SKM-1 treated with dmso at 0.1 percent for 144 hours (cell line): Measurements from ENCODE around the gene FHIT.
"Not testable (repeated sequence)": the region's sequence is repeated elsewhere in the genome, so short reads cannot be mapped to it uniquely, and the experiment has no call there.

ENCODE experiments used
- DNase-seq: peaks from one replicate; lab custom pipeline; 2025; ENCODE audit not compliant: unreplicated experiment; lab: John Stamatoyannopoulos, UW

Gene FHIT

GRCh38 chr3:61065451-61066011 is 185.7 kb downstream of the FHIT start:
- no peak for DNase-seq

DNA sequence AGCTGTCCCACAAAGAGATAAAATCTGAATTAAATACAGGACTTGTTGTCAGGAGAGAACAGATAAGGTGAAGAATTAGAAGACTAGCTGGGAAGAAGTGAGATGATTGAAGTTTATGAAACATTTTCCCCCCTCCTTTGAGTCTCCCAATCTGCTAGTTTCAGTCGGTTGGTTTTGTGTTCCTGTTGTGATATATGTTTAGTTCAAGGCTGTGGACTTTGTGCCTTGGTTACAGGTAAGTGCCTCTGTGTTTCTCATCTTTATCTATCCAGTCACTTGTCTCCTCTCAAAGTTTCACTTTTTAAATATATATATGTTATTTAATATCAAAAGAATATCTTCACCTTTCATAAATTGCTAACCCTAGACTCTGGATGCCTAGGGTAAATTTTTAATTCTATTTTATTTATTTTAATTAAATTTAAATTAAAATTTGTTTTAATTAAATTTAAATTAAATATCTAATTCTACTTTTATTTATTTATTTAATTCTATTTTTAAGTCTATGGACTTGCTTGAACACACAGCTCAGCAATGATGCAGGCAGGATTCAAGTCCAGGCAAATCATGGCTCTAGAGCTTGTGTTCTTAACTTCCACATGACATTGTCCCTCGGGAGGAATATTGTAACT is 190.0 kb downstream of the FHIT start:
- DNase-seq, result no peak

- no peak for DNase-seq
Observed at GRCh38 chr3:61060411-61060861, 190.8 kb downstream of the FHIT start.

GRCh38 chr3:61058836-61059235 is 192.4 kb downstream of the FHIT start:
- DNase-seq, result no peak

DNA sequence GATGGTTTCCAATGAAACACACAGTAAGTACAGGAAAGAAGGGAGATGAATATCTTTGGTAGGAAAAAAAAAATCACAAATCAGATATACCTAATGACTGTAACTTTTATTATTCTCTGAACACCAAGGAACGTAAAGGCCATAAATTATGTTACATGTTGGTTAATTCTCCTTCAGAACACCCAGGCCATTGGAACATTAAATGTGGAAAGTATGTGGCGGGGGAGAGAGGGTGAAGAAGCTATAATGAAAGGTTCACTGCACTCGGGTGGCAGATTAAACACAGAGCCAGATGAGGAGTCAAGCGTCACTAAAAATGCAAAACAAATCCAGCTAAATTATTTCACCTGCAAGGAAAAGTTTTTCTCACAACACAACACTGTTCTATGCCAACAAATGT is 193.8 kb downstream of the FHIT start:
- no peak for DNase-seq

GRCh38 chr3:61055447-61055846 is 195.8 kb downstream of the FHIT start:
- DNase-seq, result no peak

DNA sequence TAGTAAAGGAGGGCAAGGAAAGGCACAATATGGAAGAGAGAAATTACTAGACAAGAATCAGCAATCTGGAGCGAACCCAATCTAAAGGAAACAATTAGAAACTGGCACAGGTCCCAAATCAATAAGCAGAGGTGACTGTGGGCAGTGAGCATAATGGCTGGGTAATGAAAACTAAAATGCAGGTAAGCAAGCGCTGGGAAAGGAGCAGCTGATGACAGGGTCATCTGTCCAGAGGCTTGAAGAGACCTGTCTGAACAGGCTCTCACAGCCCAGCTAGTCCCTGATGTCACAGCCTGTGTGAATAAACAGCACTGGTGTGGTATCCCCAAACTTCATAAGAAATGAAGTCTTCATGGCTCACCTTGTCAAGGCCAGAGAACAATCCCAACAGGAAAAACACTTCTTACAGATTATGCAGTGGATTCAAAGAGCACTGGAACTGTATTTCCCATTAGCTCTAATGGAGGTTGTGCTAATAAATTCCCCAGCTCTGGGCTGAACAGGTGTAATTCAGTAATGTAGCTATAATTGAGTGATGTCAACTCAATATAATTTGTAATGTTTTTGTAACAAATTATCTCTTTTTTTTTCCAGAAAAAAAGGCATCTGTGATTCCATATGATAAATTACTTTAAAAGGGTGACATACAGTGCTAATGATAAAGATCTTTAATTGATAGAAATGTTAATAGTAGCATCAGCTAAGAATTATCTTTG is 197.3 kb downstream of the FHIT start:
- DNase-seq, result no peak

- DNase-seq, result no peak
Observed at GRCh38 chr3:61052851-61053250, 198.4 kb downstream of the FHIT start.

- DNase-seq, result no peak
Observed at GRCh38 chr3:61051666-61052065, 199.6 kb downstream of the FHIT start.

- not testable (repeated sequence) for DNase-seq
Observed at GRCh38 chr3:61045169-61045568, 206.1 kb downstream of the FHIT start.

DNA sequence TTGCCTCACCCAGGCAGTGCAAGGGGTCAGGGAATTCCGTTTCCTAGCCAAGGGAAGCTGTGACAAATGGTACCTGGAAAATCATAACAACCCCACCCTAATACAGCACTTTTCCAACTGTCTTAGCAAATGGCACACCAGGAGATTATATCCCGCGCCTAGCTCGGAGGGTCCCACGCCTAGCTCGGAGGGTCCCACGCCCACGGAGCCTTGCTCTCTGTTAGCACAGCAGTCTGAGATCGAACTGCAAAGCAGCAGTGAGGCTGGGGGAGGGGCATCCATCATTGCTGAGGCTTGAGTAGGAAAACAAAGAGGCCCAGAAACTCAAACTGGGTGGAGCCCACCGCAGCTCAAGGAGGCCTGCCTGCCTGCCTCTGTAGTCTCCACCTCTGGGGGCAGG is 208.1 kb downstream of the FHIT start:
- no peak for DNase-seq

GRCh38 chr3:61040618-61041017 is 210.6 kb downstream of the FHIT start:
- no peak for DNase-seq

DNA sequence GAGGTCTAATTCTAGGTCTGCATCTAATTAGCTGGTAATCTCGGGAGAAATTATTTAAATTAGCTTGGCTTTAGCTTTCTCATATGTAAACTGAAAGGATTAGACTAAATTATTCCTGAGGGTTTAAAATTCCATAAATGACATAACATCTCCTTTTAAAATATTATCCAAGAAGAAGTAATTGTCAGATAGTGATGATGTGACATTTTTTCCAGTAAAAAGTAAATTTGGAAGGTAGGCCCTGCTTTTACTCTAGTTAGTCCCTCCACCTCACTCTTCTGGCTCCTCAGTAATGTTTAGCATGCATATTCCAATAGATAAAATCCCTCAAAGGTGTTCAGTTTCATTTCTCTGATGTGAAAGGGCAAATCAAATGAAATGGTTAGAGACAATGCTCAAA is 215.7 kb downstream of the FHIT start:
- DNase-seq, result no peak

- no peak for DNase-seq
Observed at GRCh38 chr3:61032991-61033390, 218.3 kb downstream of the FHIT start.

DNA sequence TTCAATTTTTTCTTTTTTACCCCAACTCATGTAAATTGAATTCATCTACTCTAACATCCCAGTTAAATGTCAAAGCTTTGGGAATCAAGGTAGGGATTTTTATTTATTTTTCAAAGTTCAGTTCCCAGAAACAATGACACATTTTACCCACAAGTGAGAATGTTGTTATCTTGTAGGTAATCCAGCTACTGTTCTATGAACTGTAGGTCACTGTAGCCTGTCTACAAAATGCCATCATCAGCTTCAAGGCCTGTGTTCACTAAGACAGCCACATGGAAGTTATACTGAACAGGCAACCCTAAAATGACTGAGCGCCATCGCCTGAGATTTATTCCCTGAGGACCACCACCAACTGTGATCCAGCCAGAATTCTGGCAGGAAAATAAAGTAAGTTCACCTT is 219.7 kb downstream of the FHIT start:
- DNase-seq, result no peak

DNA sequence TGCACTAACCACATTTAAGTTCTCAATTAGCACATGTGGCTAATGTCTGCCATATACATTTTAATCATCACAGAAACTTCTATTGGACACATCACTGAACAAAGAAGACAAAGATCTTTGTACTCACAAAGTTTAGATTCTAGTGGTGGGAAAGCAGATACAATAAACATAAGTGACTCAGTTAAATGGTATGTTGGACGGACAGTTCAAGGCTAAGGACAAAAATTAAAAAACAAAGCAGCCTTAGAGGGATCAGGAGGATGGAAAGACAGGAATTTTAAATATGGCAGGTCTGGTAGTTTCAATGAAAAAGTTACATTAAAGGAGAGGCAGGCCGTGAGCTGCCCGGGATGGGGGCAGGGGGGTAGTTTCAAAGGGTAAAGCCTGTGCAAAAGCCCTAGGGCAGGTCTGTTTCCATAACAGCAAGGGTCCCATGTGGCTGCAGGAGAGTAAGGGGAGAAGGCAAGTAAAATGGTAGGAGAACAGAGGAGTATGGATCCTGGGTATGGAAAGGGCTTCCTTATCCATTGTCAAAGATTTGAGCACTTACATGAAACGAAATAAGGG is 220.7 kb downstream of the FHIT start:
- DNase-seq, result no peak

DNA sequence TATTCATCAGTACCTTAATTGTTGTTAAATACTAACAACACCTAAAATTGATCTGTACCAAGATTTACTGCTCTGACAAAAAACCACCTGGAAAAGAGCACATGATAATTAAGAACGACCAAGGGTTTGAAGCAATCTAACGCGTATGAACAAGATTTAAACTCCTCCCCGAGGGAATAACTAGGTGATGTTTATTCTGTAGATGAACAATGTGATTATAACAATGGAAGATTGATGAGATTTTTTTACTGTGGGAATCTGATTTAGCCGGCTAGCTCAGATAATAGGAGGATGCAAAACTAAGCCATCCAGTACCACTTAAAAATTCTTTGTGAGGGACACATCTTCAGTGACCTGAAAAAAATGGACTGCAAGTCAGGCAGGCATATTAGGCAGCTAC is 222.1 kb downstream of the FHIT start:
- DNase-seq, result no peak

DNA sequence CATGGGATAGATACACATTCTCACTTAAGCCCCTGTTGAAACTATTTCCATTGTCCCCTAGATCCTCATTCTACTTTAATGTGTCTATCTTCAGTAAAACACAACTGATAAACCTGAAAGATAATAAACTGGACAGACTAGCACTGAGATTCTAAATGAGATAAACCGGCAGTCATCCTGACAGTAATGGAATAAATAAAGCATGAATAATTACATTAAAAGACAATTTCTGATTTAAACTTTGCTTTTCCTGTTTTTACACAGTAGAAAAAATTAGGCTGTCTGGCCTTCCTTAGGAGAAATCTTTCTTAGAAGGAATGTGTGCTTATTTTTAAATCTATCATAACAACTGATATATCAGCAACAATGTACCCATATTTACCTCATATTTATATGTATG is 232.4 kb downstream of the FHIT start:
- DNase-seq, result no peak

GRCh38 chr3:61017028-61017427 is 234.2 kb downstream of the FHIT start:
- not testable (repeated sequence) for DNase-seq

- DNase-seq, result no peak
Observed at GRCh38 chr3:61015859-61016258, 235.4 kb downstream of the FHIT start.

- DNase-seq, result no peak
Observed at GRCh38 chr3:61015408-61015807, 235.8 kb downstream of the FHIT start.

DNA sequence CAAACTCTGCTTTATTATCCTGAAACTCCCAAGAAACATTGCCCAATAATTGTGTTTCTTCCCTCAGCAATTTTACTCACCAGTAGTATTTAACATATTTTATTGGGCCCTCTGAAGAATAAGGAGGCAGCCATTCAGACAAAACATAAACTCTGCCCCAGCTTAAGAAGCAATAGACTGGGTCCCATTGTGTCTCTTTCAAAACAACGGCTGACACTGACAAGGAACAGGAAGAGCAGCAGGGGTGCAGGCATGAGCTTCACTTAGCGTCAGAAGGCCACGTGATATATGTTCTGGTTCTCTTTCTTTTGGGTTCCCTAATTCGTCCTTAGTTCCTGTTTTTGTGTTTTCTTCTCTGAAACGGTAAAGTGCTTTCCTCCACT is 242.3 kb downstream of the FHIT start:
- peak; percentile 77 for DNase-seq
